ENCODE measurements around the gene ADGRE2.

GRCh38 chr19:14764401-14764800 lies 14.0 kb downstream of the ADGRE2 start:
- TF ChIP-seq BHLHE40 (IDR thresholded peaks at IDR 0.05; ENCODE audit: borderline replicate concordance) = no peak
- no peak for TF ChIP-seq FOXK2 (IDR thresholded peaks at IDR 0.05)
- no peak for TF ChIP-seq SP1 (IDR thresholded peaks at IDR 0.05)
- TF ChIP-seq LEF1 (IDR thresholded peaks at IDR 0.05; ENCODE audit: borderline replicate concordance) = no peak
- no peak for TF ChIP-seq SUZ12 (IDR thresholded peaks at IDR 0.05)
- no peak for TF ChIP-seq HDGF (IDR thresholded peaks at IDR 0.05; ENCODE audit: borderline replicate concordance)
- TF ChIP-seq NFRKB (IDR thresholded peaks at IDR 0.05) = no peak
- no peak for TF ChIP-seq ELF4 (IDR thresholded peaks at IDR 0.05)
- TF ChIP-seq FOXA1 (IDR thresholded peaks at IDR 0.05) = no peak
- TF ChIP-seq TARDBP (IDR thresholded peaks at IDR 0.05) = no peak
- no peak for TF ChIP-seq PKNOX1 (IDR thresholded peaks at IDR 0.05)

All from HEK293T (cell line).